ENCODE measurements around the gene ACTG2. TPM values are rescaled to one million over a fixed set of nuclear protein-coding genes. Genes with fewer than 3 reads are reported as not detected.

Gene ACTG2
- total and polyA plus RNA-seq, 10 of the 15 experiments (the other 5 are each of a cell fraction or from before 2014, with no cell fraction given): 0.06 to 0.97 (median 0.12) TPM; not detected in 7

GRCh38 chr2:73907840-73908452 is 15.1 kb downstream of the ACTG2 start (continued):
- no peak for TF ChIP-seq E2F8 (IDR thresholded peaks at IDR 0.05; ENCODE audit: low read depth, partially characterized antibody)
- peak; percentile 58 to 76 (median 62) for TF ChIP-seq CTCF (IDR thresholded peaks at IDR 0.05 in 2 of 3, conservative IDR thresholded peaks at IDR 0.05 in 1 of 3; ENCODE audit: control insufficient read depth in 2 of 3, extremely low read depth in 1 of 3, insufficient read depth in 1 of 3, low read depth in 3 of 3, low read length in 3 of 3)
- TF ChIP-seq SKIL (IDR thresholded peaks at IDR 0.05; ENCODE audit: low read depth, poor library complexity, severe bottlenecking): no peak
- no peak for TF ChIP-seq IRF3 (IDR thresholded peaks at IDR 0.05)
- TF ChIP-seq IKZF1 (conservative IDR thresholded peaks at IDR 0.05): no peak
- no peak for TF ChIP-seq IRF5 (IDR thresholded peaks at IDR 0.05; ENCODE audit: borderline replicate concordance)
- no peak for TF ChIP-seq DPF2 (IDR thresholded peaks at IDR 0.05)
- TF ChIP-seq MYB (IDR thresholded peaks at IDR 0.05; ENCODE audit: borderline replicate concordance, low read depth, low read length): no peak
- TF ChIP-seq ZBTB4 (CRISPR knock-in tag; IDR thresholded peaks at IDR 0.05): no peak
- peak; percentile 29; the same call in 1 of the 2 replicates for TF ChIP-seq RUNX3 (IDR thresholded peaks at IDR 0.05; ENCODE audit: low read length)
- TF ChIP-seq ZSCAN29 (IDR thresholded peaks at IDR 0.05): no peak
- TF ChIP-seq CREB1 (IDR thresholded peaks at IDR 0.05; ENCODE audit: low read depth): no peak
- no peak for TF ChIP-seq MEF2A (IDR thresholded peaks at IDR 0.05; ENCODE audit: insufficient read depth, low read depth, low read length)
- TF ChIP-seq RAD21 (IDR thresholded peaks at IDR 0.05; ENCODE audit: insufficient read depth, low read depth, low read length): peak; percentile 83
